ENCODE measurements around the gene PABPC3.

The PABPC3 gene

DNA sequence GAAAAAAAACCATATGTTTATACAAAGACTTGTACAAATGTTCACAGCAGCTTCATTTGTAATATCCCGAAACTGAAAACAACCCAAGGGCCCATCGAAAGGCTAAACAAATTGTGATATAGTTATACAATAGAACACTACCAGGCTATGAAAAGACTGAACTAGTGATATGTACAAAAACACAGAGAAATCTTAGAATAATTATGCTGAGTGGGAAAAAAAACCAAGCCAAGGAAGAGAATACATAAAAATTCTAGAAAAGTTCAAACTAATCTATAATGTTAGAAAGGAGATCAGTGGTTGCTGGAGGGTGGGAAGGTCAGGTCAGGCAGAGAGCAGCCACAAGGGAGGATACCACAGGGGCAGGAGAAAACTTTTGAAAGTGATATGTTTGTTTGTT is 7.8 kb downstream of the PABPC3 start:
- intact Hi-C loops (cut with DNase I) = no loop called here

DNA sequence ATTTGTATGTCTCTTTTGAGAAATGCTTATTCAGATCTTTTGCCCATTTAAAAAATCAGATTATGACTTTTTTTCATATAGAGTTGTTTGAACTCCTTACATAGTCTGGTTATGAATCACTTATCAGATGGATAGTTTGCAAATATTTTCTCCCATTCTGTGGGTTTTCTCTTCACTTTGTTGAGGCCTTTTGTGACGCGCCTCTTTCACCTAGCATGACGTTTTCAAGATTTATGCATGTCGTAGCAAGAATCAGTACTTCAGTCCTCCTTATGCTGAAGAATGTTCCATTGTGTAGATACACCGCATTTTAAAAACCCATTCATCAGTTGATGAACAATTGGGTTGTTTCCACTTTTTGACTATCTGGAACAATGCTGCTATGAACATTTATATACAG is 13.4 kb downstream of the PABPC3 start:
- intact Hi-C loops (cut with DNase I) = no loop called here
- no peak for DNase-seq

More for the DNA sequence above, 7.8 kb downstream of the PABPC3 start:
- DNase-seq = no peak

DNA sequence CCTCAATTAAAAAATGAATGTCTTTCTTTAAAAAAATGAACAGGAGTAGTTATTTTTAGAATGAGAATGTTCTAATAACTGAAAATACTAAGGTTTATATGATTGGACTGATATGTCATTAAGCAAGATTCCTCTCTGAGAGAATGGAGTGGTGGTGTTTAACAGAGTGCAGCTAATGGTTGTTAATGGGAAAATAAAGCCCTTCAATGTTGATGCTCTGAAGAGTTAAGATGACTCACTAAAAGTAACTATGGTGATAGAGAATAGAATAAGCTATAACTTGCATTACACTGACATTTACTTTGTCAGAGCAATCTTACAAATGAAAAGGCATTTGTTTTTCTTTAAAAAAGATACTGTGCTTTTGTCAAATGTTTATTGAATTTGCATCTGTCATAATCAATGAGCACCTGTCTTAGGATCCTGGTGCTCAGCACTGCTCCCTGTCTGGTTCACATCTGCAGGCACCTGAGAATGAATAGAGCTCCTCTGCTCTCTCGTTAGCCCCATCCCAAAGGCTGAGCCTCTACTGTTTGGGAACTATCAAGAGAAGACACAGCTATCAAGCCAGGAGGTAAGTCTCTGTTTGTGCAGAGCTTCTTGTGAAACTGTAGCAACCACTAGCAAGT is 15.1 kb downstream of the PABPC3 start:
- DNase-seq = no peak
- intact Hi-C loops (cut with DNase I) = no loop called here

DNA sequence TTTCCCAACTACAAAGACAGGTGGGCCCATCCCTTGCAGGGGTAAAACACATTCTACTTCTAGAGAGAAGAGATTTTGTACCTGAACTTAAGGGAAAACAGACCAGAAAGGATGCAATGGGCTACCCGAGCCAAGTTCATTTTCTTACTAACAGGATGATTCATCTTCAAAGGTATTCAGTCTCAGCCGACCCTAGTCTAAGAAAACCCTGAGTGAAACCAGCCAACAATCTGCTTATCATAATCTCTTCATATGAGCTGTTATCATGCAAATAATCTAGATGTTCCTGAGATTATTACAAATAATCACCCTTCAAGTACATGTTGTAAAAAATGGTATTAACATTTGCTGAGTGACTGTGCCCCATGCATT is 15.6 kb downstream of the PABPC3 start:
- intact Hi-C loops (cut with DNase I) = no loop called here
- no peak for DNase-seq

DNA sequence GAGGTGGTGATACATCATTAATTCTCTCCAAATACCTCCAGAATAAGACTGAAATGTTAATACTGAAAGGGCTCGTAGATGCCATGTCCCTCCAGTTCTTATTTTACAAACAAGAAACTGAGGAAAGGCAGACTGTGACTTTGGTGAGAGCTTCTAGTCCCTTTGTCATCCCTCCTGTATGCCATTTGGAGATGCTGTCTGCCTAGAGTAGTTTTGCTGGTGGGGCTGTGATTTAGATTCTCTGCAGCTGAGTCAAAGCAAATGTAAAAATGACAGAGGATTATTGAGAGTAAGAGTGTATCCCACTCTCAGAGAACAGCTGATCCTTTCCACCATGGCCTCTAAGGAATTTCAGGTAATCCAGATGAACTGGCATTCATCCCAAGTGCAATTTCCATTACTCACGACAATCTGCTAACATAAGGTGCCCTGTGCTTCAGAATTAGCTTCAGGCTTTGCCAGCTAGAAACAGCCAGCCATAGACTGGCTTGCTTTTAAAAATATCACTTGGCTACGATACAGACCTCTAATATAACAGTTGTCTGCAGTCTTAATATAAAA is 16.8 kb downstream of the PABPC3 start:
- intact Hi-C loops (cut with DNase I) = no loop called here
- peak in 1 of 42 donors; percentile 35 for DNase-seq

DNA sequence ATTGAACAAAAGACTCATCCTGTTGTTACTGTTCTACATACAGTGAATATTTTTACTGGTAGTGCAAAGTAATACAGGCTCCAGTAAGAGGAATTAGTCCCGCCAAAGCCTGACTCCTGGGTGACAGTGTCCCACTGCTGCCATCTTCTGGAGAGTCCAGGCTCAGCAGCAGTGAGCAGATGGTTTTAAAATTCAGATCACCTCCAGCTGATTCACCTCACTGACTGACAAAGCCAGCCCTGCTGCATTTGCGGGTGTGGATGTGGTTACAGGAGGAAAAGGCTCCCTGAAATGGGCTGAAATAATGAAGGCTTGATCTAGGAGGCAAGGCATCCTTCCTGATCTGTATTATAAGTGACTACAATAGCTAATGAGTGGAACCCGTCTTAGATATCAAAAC is 18.3 kb downstream of the PABPC3 start:
- intact Hi-C loops (cut with DNase I) = no loop called here

DNA sequence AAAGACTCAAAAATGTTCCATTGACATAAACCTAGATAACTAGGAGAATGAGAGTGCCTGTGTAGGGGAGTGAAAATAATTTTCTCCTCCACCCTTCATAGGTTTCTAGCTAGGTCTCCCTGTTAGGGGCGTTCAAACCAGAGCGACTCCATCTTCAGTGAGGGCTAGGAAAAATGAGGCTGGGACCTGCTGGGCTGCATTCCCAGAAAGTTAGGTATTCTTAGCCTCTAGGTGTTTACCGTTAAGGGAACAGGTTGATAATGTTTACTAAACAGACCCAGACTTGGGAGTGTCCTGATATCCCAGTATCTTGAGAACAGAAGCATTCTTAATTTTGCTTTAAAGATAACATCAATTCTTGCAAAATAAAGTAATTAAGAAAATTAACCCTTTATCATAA is 20.1 kb downstream of the PABPC3 start:
- DNase-seq = no peak
- intact Hi-C loops (cut with DNase I) = no loop called here

More for the DNA sequence above, 18.3 kb downstream of the PABPC3 start:
- peak; percentile 74 to 96 (median 90) for DNase-seq

DNA sequence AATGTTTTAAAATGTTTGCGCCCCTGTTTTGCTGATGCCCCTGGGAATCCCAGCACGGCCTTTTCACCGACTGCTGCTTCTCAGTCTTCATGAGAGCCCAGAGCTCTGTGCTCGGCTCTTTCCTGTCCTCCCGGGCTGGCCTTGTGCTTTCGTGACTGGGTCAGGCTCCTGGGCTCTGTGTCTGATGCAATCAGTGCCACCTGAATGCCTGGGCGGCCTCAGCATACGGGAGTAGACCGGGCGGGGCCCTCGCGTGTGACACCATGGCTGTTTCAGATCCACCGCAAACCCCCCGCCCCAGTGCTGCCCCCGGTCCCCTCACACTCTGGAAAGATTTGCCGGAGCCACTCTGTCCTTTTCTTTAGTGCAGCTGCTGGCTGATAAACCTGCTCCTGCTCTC is 21.4 kb downstream of the PABPC3 start:
- intact Hi-C loops (cut with DNase I) = no loop called here
- no peak for DNase-seq

DNA sequence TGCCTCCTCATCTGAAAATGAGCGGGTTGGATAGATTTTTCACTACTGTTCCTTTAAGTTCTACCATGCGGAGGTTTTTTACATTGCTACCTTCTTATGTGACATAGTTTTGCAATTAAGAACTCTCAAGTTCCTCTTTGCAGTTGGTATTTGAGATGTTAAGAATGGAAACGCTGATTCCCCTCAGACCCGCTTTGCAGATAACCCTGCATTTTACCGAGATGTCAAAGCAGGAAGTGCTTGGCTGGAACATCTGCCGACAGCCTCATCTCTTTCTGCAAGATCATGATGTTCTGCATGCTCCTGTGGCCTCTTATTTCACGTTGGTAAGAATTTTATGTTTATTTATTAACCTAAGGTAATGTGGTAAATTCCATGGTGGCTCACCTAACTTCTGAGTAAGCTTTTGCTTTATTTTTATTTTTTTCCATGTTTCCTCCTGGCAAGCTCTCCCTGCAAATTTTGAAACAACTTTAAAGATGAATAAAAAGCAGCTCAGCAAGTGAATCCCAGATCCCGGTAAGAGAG is 22.5 kb downstream of the PABPC3 start:
- intact Hi-C loops (cut with DNase I) = no loop called here
- DNase-seq = no peak

DNA sequence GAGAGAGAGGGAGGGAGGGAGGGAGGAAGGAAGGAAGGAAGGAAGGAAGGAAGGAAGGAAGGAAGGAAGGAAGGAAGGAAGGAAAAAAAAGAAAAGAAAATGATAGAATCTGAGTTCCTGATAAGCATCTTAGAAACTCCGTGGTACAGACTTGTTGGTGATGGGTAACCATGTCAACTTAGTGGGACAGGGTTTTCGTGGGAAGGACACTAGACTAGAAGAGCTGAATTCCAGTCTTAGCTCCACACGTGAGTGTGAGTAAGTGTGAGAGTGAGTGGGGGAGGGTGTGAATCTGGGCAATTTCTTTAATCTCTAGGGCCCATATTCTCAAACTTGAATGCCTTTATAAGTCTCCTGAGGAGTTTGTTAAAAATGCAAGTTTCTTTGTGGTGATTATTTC is 35.0 kb downstream of the PABPC3 start:
- intact Hi-C loops (cut with DNase I) = no loop called here
- DNase-seq = no peak

DNA sequence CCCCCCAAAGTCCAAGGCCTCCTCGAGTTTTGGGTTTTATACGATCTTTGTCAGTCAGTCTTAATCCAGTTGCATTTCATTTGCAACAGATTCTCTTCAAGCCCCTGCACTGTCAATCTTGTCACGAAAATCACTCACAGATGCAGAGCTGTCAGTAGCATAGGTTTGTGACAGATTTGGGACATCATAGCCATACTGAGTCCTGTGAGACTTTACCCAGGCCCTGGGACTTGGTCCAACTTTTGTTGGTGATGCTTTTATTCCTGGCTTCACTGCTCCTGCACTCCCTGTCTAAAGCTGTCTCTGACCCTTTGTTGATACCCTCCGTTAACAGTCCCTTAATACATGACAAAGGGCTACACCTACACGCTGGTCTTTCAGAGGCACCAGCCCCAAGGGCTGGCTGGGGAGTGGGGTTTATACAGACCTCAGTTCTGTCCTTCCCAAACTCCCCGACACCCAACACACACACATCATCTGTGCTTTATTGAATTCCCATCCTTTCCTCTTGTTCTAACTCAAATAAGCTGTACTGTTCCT is 36.0 kb downstream of the PABPC3 start:
- intact Hi-C loops (cut with DNase I) = no loop called here
- DNase-seq = no peak

DNA sequence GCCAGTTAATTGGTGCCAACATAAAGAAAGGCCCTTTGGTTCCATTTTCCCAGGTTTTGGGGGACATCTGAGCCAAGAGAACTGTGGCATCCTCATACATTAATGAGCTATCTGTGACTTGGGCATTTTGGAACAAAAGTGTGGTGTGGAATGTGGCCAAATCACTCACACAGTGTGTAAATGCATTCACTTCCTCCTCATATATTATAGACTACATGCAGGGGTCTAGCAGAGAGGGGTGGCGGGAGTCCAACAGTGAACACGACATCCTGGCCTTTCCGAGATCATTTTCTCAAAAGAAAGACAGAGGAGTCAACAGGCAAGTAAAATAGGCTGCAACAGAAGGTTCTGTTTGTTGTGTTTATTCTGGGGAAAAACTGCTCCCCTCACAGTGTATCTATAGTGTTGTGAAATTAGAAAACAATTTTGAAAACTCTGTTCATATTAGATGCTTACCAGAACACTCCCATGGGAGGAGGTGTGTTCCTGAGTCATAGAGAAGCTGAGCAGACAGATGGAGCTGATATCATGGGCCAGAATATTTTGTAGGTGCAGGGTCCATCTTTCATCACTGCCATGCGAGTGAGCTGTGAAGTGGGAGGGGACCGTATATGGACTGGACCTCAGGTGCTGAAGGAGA is 36.9 kb downstream of the PABPC3 start:
- intact Hi-C loops (cut with DNase I) = no loop called here
- no peak for DNase-seq

DNA sequence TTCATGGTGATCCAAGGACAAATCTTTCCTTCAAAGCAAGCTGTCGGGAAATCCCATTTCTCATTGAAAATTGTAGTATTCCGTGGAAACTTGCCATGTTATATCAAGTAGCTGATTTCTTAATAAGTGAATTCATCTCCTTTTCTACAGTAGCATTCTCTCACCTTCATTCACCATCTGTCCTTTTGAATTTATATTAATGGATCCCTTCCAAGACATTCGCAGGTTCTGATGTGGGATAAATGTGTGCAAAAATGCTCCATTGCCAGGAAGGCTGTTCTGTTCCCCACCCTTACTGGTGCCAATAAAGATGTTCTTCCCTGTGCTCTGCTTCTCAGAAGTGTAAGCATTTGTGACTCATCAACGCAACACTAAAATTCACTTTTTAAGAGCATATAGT is 40.0 kb downstream of the PABPC3 start:
- no peak for DNase-seq
- intact Hi-C loops (cut with DNase I) = no loop called here

DNA sequence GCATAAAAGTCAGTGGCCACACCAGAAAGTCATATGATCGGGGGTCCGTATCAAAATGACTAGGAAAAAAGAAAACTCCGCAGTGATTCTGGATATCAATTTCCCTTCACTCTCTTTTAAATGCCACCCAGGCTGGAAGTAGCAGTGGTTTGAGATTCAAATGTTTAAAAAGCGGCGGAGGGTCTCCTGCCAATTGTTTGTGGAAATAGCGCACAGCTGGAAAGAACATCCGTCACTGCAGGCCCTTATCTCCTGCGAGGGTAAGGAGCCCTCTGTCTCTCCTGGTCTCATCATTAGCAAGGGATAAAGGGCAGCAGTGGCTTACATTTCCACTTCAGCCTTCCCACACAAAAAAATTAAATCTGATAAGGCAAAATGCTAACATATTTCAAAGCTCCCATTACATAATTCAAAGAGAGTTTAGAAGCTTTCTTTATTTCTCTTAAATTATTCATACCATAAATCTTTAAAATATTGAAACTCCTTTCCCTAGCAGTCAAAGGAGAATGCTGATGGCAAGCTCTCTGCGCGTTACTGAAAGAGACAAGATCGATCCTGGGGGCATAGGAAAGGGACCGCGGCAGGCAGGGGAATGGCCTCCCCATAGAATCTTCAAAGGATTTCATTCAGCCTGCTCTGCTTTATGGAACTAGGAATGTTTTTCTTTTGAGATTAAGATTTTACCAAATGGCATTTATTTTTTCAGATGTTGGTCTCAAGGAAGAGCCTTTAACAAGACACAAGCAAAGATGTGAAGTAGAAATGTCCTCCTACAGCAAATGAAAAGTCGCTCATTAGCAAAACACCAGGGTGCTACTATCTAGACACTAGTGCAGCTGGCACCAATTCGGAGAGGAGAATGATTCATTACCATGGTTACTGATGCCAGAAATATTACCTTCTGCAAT is 41.2 kb downstream of the PABPC3 start:
- intact Hi-C loops (cut with DNase I) = no loop called here
- peak in 8 of 42 donors; percentile 30 to 66 (median 46) for DNase-seq

DNA sequence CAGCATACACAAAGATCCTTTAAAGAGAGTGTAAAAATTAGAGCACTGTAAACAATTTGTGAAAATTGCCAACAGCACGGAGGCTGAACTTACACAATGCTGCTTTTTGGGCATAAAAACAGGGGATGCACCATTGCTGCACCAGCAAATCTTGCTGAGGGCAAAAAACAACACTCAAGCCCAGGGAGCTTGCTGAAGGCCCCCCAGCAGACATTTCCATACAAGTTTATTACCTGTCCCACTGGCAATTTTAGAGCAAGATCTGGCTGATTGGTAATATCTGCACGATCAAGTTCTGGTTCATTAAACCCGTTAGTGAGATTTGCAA is 41.8 kb downstream of the PABPC3 start:
- intact Hi-C loops (cut with DNase I) = no loop called here
- no peak for DNase-seq

DNA sequence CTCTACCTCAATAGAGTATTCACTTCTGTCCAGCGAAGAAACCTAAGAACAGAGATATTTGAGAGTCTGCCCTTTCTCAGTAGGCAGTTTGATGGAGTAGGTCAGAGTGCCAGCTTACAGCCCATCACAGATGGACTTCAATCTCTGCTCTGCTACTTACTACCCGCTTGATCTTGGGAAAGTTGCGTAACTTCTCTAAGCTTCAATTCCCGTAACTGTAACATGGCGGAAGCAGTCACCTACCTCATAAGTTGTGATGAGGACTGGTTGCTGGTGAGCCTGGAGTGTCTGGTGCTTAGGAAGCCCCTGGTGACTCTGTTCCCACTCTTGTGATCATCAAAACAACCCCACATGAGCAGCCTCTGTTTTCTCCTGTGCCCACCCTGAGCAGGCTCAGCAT is 45.1 kb downstream of the PABPC3 start:
- intact Hi-C loops (cut with DNase I) = no loop called here

DNA sequence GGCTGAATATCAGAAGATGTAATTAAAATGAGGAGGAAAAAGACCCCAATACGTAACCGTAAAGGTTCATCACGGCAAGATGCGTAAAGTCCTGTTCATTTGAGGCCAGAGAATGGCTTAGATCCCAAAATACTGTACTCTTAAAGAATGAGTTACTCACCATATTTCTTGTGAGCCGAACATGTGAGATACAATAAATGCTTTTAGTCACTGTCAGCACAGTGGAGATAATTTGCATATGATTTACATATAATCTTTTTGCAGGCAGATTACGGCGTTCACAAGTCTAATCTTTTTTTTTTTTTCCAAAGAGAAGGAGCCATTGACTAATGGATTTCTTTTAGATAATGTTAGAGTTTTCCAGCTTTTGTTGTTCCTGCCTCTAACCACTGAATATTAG is 47.8 kb downstream of the PABPC3 start:
- intact Hi-C loops (cut with DNase I) = no loop called here
- no peak for DNase-seq

More for the DNA sequence above, 45.1 kb downstream of the PABPC3 start:
- DNase-seq = no peak

DNA sequence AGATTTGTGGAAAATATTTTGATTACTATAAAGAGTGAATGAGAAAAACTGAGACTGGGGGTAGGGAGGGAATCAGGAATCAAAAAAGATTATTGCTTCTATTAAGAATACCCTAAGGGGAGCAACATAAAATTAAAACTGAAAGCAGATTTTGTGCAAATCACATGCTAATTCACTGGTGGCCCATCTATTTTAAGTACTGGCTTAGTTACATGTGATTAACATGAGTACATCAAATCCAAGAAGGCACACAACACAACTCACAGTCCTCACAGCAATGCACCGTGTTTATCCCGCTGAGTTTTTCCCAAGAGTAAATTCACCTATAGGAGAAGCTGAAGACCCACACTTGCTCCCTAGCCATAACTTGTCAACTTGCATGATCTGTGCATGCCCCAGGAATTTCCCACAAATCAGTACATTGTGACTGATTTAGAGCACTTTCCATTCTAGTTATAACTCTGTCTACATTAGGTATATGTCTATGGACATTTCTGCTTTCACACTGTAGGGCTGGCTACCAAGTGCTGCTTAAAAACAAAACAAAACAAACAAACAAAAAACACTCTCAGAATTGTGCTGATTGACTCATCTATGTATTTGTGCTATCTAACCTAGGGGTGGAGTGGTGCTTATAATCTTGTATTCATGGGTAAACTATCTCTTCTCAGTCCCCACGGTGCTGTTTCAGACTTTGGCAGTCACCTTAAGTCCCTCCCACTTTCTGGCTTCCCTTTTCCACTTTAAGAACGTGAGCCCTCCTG is 51.9 kb downstream of the PABPC3 start:
- DNase-seq = no peak

DNA sequence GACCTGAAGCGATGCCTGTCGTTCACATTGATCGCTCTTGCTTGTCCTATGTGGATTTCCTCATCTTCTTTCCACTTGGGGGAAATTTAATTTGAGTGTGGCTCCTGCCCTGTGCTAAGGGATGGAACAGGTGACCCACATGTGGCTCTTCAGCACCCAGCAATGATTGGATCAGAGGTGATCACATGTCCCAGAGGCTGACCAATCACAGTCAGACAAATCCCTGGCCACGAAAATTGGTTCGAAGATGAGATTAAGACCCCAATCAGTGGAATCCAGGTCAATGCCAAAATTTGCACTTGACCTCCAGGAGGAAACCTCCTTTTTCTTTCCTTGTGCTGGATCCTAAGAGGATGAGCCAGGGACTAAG is 52.5 kb downstream of the PABPC3 start:
- intact Hi-C loops (cut with DNase I) = no loop called here
- no peak for DNase-seq

More for the DNA sequence above, 51.9 kb downstream of the PABPC3 start:
- intact Hi-C loops (cut with DNase I) = no loop called here

Data from head of caudate nucleus (tissue), 42 donors.